Choroid plexus epithelial cell (primary cell): ENCODE results near the gene TNNC1.

Experiments
- DNase-seq: peaks from one replicate; pipeline ENCODE4 v3.0.0-alpha.2; 2010; ENCODE audit warnings: low read depth
- H3K4me3 ChIP-seq: 2 replicates; pipeline ENCODE4 v1.5.1; 2011; ENCODE audit warnings: low read depth, mild to moderate bottlenecking, control low read depth, low read length, moderate library complexity
- TF ChIP-seq, protein P1 (sequence below): conservative IDR thresholded peaks from 2 replicates; pipeline ENCODE4 v1.5.1; 2011; ENCODE audit warnings: low read depth, mild to moderate bottlenecking, control low read depth, inconsistent platforms, low read length, moderate library complexity

The TNNC1 gene

DNA sequence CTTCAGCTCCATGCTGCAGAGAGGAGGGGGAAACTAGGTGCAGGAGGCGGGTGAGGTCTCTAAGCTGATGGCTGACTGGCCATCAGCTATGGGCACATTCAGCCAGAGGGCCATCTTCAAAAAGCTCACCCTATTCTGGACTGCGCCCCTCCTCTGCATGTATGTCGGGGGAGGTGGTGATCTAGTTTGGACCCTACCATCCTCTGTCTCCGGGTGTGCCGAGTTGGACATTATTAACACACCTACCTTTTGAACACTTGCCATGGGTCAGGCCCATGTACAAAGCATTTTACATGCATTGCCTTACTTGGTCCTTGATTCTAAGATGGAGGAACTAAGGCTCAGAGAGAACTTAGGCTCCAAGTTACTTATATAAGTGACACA lies 3.0 kb upstream of the TNNC1 start:
- peak overlapping the region; percentile 81 for H3K4me3 ChIP-seq
- DNase-seq: no peak
- TF ChIP-seq, protein P1, sequence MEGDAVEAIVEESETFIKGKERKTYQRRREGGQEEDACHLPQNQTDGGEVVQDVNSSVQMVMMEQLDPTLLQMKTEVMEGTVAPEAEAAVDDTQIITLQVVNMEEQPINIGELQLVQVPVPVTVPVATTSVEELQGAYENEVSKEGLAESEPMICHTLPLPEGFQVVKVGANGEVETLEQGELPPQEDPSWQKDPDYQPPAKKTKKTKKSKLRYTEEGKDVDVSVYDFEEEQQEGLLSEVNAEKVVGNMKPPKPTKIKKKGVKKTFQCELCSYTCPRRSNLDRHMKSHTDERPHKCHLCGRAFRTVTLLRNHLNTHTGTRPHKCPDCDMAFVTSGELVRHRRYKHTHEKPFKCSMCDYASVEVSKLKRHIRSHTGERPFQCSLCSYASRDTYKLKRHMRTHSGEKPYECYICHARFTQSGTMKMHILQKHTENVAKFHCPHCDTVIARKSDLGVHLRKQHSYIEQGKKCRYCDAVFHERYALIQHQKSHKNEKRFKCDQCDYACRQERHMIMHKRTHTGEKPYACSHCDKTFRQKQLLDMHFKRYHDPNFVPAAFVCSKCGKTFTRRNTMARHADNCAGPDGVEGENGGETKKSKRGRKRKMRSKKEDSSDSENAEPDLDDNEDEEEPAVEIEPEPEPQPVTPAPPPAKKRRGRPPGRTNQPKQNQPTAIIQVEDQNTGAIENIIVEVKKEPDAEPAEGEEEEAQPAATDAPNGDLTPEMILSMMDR: no peak

DNA sequence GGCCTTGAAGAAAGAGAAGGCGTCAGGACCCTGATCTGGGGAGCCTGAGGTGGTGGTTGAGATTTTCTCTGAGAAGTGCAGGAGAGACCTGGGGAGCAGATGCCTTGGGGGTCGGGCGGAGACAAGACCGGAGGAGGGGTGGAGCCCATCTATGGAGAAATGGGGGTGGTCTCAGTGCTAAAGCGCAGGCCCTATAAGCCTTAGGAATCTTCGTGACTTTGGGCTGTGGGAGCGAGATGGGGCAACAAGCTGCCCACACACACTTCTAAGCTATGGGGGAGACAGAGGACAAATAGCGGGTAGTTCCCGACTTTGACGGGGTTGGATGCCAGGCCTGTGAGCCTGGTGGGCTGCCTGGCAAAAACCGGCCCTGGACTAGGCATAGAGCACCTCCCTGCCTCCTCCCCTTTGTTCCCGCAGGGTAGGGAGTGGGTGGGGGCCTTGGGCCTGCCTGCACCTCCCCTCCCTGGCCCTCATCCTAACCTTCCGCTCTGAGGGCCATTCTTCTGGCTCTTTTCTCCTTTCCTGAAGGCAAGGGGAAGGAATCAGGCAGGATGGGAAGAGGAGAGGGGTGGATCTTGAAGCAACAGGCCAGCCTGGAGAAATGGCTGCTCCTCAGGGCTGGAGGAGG lies 2.4 kb upstream of the TNNC1 start:
- H3K4me3 ChIP-seq: peak overlapping the region; percentile 81
- peak; percentile 16 for DNase-seq
- TF ChIP-seq, protein P1: no peak

DNA sequence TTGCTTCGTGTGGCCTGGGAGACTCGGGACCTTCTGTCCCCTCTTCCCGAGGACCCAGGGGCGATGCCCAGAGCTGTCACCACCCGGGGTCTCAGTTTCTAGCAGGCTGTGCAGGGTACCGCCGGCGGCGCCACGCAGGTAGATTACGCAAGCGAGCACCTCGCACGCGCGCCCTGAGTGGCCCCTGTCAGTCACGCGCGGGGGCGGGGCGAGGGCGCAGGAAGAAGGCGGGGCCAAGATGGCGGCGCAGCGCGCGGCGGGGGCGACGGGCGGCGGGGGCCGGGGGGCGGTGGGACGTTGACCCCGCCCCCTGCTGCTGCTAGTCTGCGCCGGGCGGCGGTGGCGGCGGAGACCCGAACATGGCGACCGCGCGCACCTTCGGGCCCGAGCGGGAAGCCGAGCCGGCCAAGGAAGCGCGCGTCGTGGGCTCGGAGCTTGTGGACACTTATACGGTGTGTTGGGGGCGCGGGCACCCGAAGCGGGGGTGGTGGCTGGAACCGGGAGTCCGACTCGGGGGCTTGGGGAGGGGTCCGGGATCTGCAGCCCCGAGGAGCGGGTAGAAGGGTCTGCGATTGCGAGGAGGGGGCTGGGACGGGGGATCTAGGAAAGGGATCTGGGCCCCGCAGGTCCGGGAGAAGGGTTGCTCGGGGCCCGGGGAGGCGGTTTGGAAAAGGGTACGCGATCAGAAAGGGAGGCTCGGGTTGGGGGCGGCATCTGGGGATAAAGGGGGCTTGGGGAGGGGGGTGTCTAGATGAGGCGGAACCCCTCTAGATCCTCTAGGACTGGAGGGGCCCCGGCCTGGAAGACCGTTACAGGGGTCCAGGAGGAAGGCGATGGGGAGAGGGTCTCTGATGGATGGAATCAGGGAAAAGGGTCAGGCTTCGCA lies 1.7 kb upstream of the TNNC1 start, which contains the start of gene NISCH:
Gene NISCH, plus strand, starts transcription at position 322 of the 886 bp plus-strand sequence. Its CDS starts 38 bp downstream, at position 360.
- TF ChIP-seq, protein P1: no peak
- peak within 1 kb of the TSS; percentile 81 for H3K4me3 ChIP-seq
- peak; percentile 60 for DNase-seq

DNA sequence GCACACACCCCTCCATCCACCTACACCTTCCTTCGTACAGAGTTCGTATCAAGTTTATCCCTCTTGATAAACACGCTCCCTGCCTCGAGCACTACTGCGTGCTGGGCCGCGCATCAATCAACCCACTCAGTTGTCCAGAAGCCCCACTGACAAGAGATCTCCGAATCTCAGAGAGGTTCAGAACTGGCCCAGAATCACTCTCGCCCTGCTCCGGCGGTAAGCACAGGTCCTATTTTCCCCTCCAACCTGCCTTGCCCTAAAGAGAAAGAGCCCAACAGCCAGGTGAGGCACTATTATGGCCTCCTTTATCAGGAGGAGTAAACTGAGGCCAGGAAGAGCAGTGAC lies 1.1 kb upstream of the TNNC1 start:
- no peak for DNase-seq
- H3K4me3 ChIP-seq: peak overlapping the region; percentile 81
- TF ChIP-seq, protein P1: no peak

DNA sequence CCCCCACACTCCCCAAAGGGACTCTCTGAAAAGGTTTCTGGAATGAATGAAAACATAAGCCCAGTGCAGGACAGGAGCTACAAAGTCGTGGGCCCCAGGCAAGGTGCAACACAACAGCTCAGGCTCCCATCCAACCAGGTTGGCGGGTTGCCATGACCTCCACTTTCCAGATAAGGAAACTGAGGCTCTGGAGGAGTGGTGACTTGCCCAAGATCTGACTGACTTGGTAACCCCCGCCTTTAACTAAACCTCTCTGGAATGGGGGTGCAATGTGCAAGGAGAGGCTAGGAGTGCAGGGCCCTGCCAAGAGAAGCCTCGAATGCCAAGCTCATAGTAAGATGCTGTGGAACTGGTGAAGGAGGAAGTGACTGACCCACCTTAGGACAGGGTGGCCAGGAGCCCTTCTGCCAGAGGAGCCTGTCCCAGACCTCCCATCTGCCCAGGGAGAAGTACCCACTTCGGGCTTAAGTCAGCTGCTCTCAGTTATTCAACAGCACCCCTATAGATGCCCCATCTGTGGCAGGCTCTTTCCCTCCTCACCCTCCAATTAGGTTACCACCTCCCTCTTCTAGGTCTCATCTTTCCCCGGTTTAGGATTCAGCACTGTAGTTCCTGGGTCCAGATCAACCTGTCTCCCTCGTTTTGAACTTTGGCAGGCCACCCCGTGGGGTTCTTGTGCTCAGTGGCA lies 553 bp upstream of the TNNC1 start:
- TF ChIP-seq, protein P1: no peak
- DNase-seq: no peak
- H3K4me3 ChIP-seq: no peak overlapping the region

DNA sequence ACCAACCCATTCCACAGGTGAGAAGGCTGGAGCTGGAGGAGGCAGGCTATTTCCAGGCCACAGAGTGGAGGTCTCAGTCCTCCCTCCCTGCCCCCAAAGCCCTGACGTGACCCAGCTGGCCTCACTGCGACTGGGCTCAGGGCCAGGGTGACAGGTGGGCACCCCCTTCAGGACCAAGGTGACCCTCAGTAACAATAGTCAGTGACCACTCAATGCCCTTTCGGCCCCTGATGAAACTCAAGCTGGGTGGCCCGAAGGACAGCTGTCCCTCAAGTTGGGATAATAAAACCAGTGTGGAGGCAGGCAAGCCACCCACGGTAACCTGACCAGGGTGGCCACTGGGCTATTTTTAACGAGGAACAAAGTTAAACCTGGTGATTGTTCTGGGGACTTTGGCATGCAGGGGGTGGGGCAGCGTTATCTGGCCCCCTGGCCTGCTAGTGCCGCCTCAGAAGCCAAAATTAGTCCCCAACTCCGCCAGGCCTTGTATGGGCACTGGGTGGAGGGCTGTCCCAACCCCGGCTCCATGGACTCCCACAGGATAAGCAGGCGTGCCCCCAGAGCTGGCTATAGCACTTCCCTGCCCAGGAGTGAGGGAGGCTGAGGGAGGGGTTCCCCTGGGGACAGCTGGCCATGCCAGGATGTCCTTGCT lies 1.1 kb downstream of the TNNC1 start:
- TF ChIP-seq, protein P1: no peak
- H3K4me3 ChIP-seq: no peak overlapping the region
- DNase-seq: no peak
